Measurements from ENCODE around the gene F10.
"Not testable (repeated sequence)": the region's sequence is repeated elsewhere in the genome, so short reads cannot be mapped to it uniquely, and the experiment has no call there.

Gene F10

GRCh38 chr13:113112475-113112874 is 10.1 kb upstream of the F10 start:
- H2AFZ ChIP-seq (ENCODE audit: low read depth, low read length); H3K9me3 ChIP-seq (ENCODE audit: low read length); H3K4me1 ChIP-seq (ENCODE audit: insufficient read depth, low read length); H3K4me3 ChIP-seq (ENCODE audit: low read length); H3K27me3 ChIP-seq (ENCODE audit: insufficient read depth, low read length); H3K36me3 ChIP-seq (ENCODE audit: insufficient read depth, low read length): not testable (repeated sequence)

GRCh38 chr13:113112893-113113845 is 9.4 kb upstream of the F10 start:
- no peaks in the 10 kb centered on the region for H3K27me3 ChIP-seq (ENCODE audit: insufficient read depth, low read length)
- H3K4me3 ChIP-seq (ENCODE audit: low read length) = no peak overlapping the region
- no peaks in the 10 kb centered on the region for H3K4me1 ChIP-seq (ENCODE audit: insufficient read depth, low read length)
- no peaks in the 10 kb centered on the region for H3K36me3 ChIP-seq (ENCODE audit: insufficient read depth, low read length)
- H3K9me3 ChIP-seq (ENCODE audit: low read length) = no peaks in the 10 kb centered on the region
- no peak overlapping the region for H2AFZ ChIP-seq (ENCODE audit: low read depth, low read length)

- Histone ChIP-seq H3K27me3 (ENCODE audit: insufficient read depth, low read length) (no peaks in the 10 kb centered on the region), H3K36me3 (ENCODE audit: insufficient read depth, low read length) (no peaks in the 10 kb centered on the region), H3K9me3 (ENCODE audit: low read length) (no peaks in the 10 kb centered on the region), H3K4me3 (ENCODE audit: low read length) (no peak overlapping the region), H3K4me1 (ENCODE audit: insufficient read depth, low read length) (no peaks in the 10 kb centered on the region), H2AFZ (ENCODE audit: low read depth, low read length) (no peak overlapping the region)
Measured at GRCh38 chr13:113113846-113114271, 8.7 kb upstream of the F10 start.

GRCh38 chr13:113114511-113115362 is 7.9 kb upstream of the F10 start:
- H3K36me3 ChIP-seq (ENCODE audit: insufficient read depth, low read length) = no peaks in the 10 kb centered on the region
- H3K9me3 ChIP-seq (ENCODE audit: low read length) = no peaks in the 10 kb centered on the region
- no peak overlapping the region for H3K4me3 ChIP-seq (ENCODE audit: low read length)
- no peak overlapping the region for H2AFZ ChIP-seq (ENCODE audit: low read depth, low read length)
- H3K4me1 ChIP-seq (ENCODE audit: insufficient read depth, low read length) = no peaks in the 10 kb centered on the region
- H3K27me3 ChIP-seq (ENCODE audit: insufficient read depth, low read length) = no peaks in the 10 kb centered on the region

GRCh38 chr13:113115363-113116205 is 7.0 kb upstream of the F10 start:
- no peaks in the 10 kb centered on the region for H3K4me1 ChIP-seq (ENCODE audit: insufficient read depth, low read length)
- no peaks in the 10 kb centered on the region for H3K27me3 ChIP-seq (ENCODE audit: insufficient read depth, low read length)
- H3K4me3 ChIP-seq (ENCODE audit: low read length) = no peak overlapping the region
- no peaks in the 10 kb centered on the region for H3K9me3 ChIP-seq (ENCODE audit: low read length)
- no peaks in the 10 kb centered on the region for H3K36me3 ChIP-seq (ENCODE audit: insufficient read depth, low read length)
- H2AFZ ChIP-seq (ENCODE audit: low read depth, low read length) = no peak overlapping the region

- Histone ChIP-seq H3K27me3 (ENCODE audit: insufficient read depth, low read length) (no peaks in the 10 kb centered on the region), H3K9me3 (ENCODE audit: low read length) (no peaks in the 10 kb centered on the region), H3K4me3 (ENCODE audit: low read length) (no peak overlapping the region), H3K4me1 (ENCODE audit: insufficient read depth, low read length) (no peaks in the 10 kb centered on the region), H2AFZ (ENCODE audit: low read depth, low read length) (no peak overlapping the region), H3K36me3 (ENCODE audit: insufficient read depth, low read length) (no peaks in the 10 kb centered on the region)
Measured at GRCh38 chr13:113116206-113116800, 6.3 kb upstream of the F10 start.

- no peaks in the 10 kb centered on the region for H3K9me3 ChIP-seq (ENCODE audit: low read length)
- no peak overlapping the region for H3K4me3 ChIP-seq (ENCODE audit: low read length)
- H3K4me1 ChIP-seq (ENCODE audit: insufficient read depth, low read length) = no peaks in the 10 kb centered on the region
- no peak overlapping the region for H2AFZ ChIP-seq (ENCODE audit: low read depth, low read length)
- H3K27me3 ChIP-seq (ENCODE audit: insufficient read depth, low read length) = no peaks in the 10 kb centered on the region
- no peaks in the 10 kb centered on the region for H3K36me3 ChIP-seq (ENCODE audit: insufficient read depth, low read length)
Measured at GRCh38 chr13:113116871-113117271, 5.7 kb upstream of the F10 start.

GRCh38 chr13:113117335-113117872 is 5.2 kb upstream of the F10 start:
- Histone ChIP-seq H3K4me1 (ENCODE audit: insufficient read depth, low read length) (peaks cover 2% of the 10 kb centered on the region), H3K27me3 (ENCODE audit: insufficient read depth, low read length) (no peaks in the 10 kb centered on the region), H3K36me3 (ENCODE audit: insufficient read depth, low read length) (no peaks in the 10 kb centered on the region), H2AFZ (ENCODE audit: low read depth, low read length) (no peak overlapping the region), H3K9me3 (ENCODE audit: low read length) (no peaks in the 10 kb centered on the region), H3K4me3 (ENCODE audit: low read length) (no peak overlapping the region)

- no peak overlapping the region for H2AFZ ChIP-seq (ENCODE audit: low read depth, low read length)
- H3K4me3 ChIP-seq (ENCODE audit: low read length) = no peak overlapping the region
- H3K4me1 ChIP-seq (ENCODE audit: insufficient read depth, low read length) = peaks cover 6% of the 10 kb centered on the region
- H3K9me3 ChIP-seq (ENCODE audit: low read length) = no peaks in the 10 kb centered on the region
- no peaks in the 10 kb centered on the region for H3K36me3 ChIP-seq (ENCODE audit: insufficient read depth, low read length)
- H3K27me3 ChIP-seq (ENCODE audit: insufficient read depth, low read length) = no peaks in the 10 kb centered on the region
Measured at GRCh38 chr13:113117911-113118260, 4.7 kb upstream of the F10 start.

GRCh38 chr13:113118261-113119021 is 4.2 kb upstream of the F10 start:
- Histone ChIP-seq H3K36me3 (ENCODE audit: insufficient read depth, low read length) (no peaks in the 10 kb centered on the region), H3K27me3 (ENCODE audit: insufficient read depth, low read length) (no peaks in the 10 kb centered on the region), H3K9me3 (ENCODE audit: low read length) (no peaks in the 10 kb centered on the region), H3K4me3 (ENCODE audit: low read length) (no peak overlapping the region), H3K4me1 (ENCODE audit: insufficient read depth, low read length) (peaks cover 12% of the 10 kb centered on the region), H2AFZ (ENCODE audit: low read depth, low read length) (no peak overlapping the region)

- Histone ChIP-seq H3K36me3 (ENCODE audit: insufficient read depth, low read length) (no peaks in the 10 kb centered on the region), H3K4me1 (ENCODE audit: insufficient read depth, low read length) (peaks cover 13% of the 10 kb centered on the region), H3K4me3 (ENCODE audit: low read length) (no peak overlapping the region), H3K9me3 (ENCODE audit: low read length) (no peaks in the 10 kb centered on the region), H3K27me3 (ENCODE audit: insufficient read depth, low read length) (no peaks in the 10 kb centered on the region), H2AFZ (ENCODE audit: low read depth, low read length) (no peak overlapping the region)
Measured at GRCh38 chr13:113119166-113119821, 3.3 kb upstream of the F10 start.
